GM18526 (cell line): ENCODE measurements around the gene FCN3.

Experiments used
- POLR2A ChIP-seq: IDR thresholded peaks from 3 replicates; pipeline ENCODE4 v1.6.1; 2011; ENCODE audit not compliant: insufficient read length; ENCODE audit errors: extremely low read depth

The FCN3 gene

GRCh38 chr1:27388337-27389005, 13.8 kb upstream of the FCN3 start:
- TF ChIP-seq POLR2A, result no peak

DNA sequence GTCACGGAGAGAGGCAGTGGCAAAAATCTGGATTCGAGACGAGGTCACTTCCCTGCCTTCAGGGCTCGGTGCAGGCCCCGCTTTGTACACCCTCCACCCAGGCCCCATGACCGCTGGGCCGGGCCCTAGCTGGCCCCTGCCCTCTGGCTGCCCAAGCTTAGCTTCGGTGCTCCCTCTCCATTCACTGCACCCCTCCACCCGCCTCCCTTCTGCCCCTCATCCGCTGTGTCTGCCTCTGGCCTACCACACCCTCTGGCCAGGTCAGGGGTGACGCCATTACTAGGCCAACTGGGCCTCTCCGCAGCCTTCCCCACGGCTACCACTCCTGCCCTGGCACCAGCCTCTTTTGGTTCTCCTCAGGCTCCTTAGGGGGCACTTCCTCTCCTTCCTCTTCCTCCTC, 9.0 kb upstream of the FCN3 start:
- TF ChIP-seq POLR2A, result no peak

- TF ChIP-seq POLR2A, result no peak
Measured at GRCh38 chr1:27383039-27383605, 8.5 kb upstream of the FCN3 start, which contains the start of gene CD164L2. TSS of gene CD164L2 (minus strand) at chr1:27383333. CDS start at chr1:27383239, 94 bp downstream.

DNA sequence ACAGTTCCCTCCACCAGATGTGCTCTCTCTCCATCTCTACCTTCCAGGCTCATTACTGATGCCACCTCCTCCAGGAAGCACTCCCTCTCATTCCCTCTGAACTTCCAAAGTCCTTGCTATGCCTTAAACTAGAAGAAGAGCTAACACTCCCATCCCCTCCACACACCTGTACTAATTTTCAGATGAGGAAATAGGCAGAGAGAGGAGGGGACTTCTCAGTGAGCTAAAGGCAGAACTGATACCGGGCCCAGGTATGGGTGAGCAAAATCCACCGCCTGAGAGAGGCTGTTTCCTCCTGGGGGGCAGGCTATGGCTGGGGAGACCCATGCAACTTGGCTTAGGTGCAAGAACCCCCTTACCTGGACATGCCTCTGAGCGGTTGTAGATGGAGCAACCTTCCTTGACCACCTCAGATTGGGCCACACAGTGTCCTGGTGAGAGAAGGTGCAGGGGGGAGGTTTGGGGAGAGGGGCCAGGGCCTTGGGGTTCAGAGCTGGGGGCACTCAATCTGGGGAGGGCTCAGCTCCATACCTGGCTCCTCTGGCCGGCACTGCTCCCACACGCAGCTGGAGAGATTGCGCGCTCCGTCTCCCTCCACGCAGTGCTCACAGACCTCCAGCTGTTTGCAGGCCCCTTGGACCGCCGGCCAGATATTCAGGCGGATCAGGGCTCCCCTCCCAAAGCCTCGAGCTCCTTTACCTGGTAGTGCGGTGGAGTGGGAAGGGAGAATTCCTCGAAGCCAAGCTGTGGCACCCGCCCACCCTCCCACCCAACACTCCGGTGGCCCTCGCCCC, 7.5 kb upstream of the FCN3 start:
- no peak for TF ChIP-seq POLR2A

DNA sequence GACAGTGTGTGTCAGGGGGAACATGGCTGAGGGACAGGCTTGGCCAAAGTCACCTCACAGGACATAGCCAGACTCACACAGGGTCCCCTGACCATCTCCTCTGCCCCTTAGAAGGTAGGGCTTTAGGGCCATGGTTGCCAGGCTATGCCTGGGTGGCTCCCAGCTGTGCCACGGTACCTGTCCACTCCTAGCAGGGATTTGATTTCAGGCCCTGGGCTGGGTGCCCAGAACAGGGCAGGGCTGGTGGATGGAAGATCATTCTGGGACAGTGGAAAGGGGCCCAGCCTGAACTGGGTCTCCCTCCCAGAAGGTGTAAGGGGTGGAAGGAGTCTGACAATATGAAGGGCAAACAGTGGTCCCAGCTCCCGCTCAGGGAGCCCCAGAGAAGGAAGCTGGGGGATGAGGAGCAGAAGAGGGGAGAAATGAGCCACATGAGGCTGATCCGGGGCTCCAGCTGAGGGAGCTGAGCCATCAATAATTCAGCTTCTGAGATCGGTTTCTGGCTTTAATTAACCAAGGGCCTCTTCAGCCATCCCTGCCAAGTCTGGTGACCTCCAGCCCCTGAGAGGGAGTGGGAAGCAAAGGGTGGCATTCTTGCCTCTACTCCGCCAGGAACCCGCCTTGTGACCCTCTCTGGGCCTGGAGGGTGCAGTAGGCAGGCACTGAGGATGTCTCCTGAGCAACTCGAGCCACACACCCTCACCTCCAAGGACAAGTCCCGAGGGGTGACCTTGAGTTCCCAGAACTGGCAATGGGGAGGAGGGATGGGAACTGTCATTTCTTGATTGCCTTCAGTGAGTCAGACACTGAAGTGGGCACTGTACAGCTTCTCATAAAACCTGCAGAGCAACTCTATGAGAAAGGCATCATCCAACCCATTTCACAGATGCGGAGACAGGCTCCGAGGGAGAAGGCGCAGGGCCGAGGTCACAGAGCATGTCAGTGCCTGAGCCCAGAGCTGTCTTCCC, 6.4 kb upstream of the FCN3 start:
- TF ChIP-seq POLR2A, result no peak

- no peak for TF ChIP-seq POLR2A
Measured at GRCh38 chr1:27380224-27380623, 5.6 kb upstream of the FCN3 start.

GRCh38 chr1:27379564-27380122, 5.0 kb upstream of the FCN3 start:
- TF ChIP-seq POLR2A, result no peak

GRCh38 chr1:27377760-27378495, 3.3 kb upstream of the FCN3 start:
- TF ChIP-seq POLR2A, result no peak

DNA sequence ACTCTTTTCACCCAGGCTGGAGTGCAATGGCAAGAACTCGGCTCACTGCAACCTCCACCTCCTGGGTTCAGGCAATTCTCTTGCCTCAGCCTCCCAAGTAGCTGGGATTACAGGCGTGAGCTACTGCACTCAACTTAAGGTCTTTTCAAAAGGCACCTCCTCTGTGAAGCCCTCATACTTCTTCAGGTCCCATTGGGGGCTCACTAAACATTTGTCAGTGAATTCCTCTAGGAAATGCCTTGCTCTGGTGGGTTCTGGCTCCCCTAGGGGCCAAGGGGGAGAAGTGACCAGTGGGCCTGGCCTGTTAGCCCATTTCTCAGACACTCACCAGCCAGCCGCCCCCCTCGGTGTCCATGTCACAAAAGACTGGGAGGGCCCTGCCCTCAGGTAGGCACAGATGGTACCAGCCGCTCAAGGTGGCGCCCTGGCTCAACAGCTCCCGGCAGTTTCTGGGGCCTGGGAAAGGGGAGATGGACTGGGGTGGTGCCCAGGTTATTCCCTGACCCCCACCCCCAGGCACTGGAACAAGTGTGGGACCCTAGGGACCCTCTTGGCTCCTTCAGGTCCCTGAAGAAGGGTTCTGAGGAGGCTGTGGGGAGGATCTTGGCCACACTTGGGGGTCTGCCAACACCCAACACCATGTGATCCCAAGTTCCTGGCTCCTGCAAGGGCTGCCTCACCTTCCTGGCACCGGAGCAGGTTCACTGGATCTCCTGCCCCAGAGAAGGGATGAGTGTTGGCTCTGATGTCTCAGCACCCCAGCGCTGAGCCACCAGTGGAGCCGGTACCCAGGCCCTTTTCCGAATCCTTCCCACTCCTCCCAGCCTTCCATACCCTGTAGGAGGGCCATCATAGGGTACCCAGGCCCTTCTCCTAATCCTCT, 1.6 kb downstream of the FCN3 start:
- no peak for TF ChIP-seq POLR2A

DNA sequence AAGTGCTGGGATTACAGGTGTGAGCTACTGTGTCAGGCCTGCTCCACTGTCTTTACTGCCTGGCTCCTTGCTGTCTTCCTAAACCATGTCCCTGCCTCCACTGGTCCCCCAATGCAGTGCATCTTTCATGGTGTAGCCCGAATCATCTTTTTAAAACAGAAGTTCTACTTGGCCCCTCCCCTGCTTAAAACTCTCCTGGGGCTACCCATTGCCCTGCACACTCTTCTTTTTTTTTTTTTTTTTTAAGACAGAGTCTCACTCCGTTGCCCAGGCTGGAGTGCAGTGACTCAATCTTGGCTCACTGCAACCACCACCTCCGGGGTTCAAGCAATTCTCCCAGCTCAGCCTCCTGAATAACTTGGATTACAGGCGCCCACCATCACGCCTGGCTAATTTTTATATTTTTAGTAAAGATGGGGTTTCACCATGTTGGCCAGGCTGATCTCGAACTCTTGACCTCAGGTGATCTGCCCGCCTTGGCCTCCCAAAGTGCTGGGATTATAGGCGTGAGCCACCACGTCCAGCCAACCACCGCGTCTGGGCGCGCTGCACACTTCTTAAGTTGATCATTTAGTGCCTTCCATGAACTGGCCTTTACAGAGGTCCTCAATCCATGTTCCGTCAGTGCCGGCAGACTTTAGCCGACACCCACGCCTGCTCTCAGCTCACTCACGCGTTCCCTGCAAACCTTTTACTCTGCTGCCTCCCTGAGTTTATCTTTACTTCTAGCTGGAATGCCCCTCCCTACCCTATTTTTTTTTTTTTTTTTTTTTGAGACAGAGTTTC, 2.4 kb downstream of the FCN3 start:
- TF ChIP-seq POLR2A, result no peak

DNA sequence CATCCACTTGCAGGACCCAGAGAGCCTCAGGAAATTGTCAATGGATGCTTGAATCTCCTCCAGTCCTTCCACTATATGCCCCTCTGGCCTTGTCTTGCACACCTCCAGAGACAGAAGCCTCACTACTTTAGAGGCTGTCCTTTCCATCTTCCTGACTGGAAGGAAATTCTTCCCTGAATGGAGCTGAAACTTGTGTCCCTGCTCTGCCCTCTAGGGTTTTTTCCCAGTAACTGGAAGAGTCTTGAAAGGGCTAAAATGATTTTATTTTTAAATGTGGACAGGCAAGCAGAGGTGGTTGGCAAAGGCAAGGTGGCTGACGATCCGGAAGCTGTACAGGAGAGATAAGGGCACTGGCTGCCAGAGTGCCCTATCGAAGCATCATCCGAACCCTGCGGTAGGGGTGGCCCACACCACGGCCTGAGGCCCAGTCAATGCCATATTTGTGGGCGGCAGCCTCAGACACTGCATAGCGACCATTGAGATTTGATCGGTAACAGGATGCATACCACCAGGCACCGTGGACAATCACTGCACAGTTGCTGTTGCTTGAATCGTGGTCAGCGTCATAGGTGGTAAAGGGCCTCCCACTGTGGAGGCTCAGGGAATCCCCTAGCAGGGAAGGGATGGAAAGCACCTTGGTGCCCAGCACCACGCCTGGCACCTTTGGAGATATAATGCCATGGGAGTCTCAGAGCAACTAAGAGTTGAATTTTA, 5.6 kb downstream of the FCN3 start:
- no peak for TF ChIP-seq POLR2A

DNA sequence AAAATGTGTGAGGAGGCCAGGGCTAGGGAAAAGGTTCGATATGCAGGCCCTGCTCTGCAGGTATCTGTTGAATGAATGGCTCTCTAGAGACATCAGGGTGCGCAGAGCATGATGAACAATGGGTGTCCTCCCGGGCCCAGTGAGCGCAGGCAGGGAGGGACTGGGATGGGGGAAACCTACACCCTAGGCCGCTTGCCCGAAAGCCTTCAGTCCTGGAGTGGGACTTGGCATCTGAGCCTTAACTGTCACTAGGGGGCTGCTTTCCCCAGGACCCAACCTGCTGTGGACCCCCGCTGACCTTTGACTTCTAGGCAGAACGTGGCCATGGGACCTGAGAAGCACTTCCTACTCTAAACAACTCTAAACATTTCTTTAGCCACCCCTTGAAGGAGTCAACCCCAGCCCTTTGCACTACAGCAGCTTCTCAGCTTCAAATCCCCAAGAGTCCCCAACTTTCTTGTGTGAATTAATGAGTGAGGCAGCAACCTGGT, 7.4 kb downstream of the FCN3 start:
- TF ChIP-seq POLR2A, result no peak
